Tracheal epithelial cell (primary cell): ENCODE measurements around the gene CLDN14. TPM values are rescaled to one million over a fixed set of nuclear protein-coding genes. Genes with fewer than 3 reads are reported as not detected.

Experiments
- total RNA-seq: library from RNA; depleted of rRNA; stranded (reverse); fragments of >200 nt; gene quantifications from 2 replicates; pipeline ENCODE4 v1.2.1, GENCODE V29; 2014

CLDN14 gene
- total RNA-seq: 1.4 TPM in 1 of 2 replicates, not detected in the other

GRCh38 chr21:36479415-36480402 lies at the start of gene CLDN14:
TSS of gene CLDN14 (minus strand) at chr21:36480122. CDS start at chr21:36461695, 18,427 bp downstream.

Other genes with a start within 250 kb of the CLDN14 start
- 55.0 and 65.3 TPM in 2 replicates for gene MORC3, start 159.9 kb downstream of the CLDN14 start, total RNA-seq
- 1.4 and 2.1 TPM in 2 replicates for gene CHAF1B, start 94.7 kb downstream of the CLDN14 start, total RNA-seq
- 0.21 and 0.96 TPM in 2 replicates for gene SIM2, start 219.0 kb upstream of the CLDN14 start, total RNA-seq